Hepatocyte (in vitro differentiated cells): ENCODE data around the gene TUBB1. TPM values are rescaled to one million over a fixed set of nuclear protein-coding genes. Genes with fewer than 3 reads are reported as not detected.
A peak's percentile ranks its signal among the peaks of the same experiment; 100 is the strongest.

Experiments
- DNase-seq: peaks from one replicate; pipeline ENCODE4 v3.0.0-alpha.2; 2016; ENCODE audit warnings: low spot score
- H2AFZ ChIP-seq: fragments of 200-600 bp; sonication (generic); 2 replicates; pipeline ENCODE4 v1.6.0; 2016; ENCODE audit warnings: antibody characterized with exemption, mild to moderate bottlenecking
- H3K27ac ChIP-seq: fragments of 200-600 bp; sonication (generic); 2 replicates; pipeline ENCODE4 v1.5.1; 2016; ENCODE audit warnings: mild to moderate bottlenecking
- H3K27me3 ChIP-seq: fragments of 200-600 bp; sonication (generic); 2 replicates; pipeline ENCODE4 v1.6.1; 2016
- H3K36me3 ChIP-seq: fragments of 200-600 bp; sonication (generic); replicated peaks from 2 replicates; pipeline ENCODE4 v1.5.1; 2016; ENCODE audit warnings: low read depth; ENCODE audit not compliant: insufficient read depth
- H3K4me1 ChIP-seq: fragments of 200-600 bp; sonication (generic); 2 replicates; pipeline ENCODE4 v1.5.1; 2016; ENCODE audit warnings: mild to moderate bottlenecking, moderate library complexity; ENCODE audit not compliant: insufficient read depth
- H3K4me2 ChIP-seq: fragments of 200-600 bp; sonication (generic); 2 replicates; pipeline ENCODE4 v1.6.0; 2016
- H3K4me3 ChIP-seq: fragments of 200-600 bp; sonication (generic); 2 replicates; pipeline ENCODE4 v1.5.1; 2016; ENCODE audit warnings: mild to moderate bottlenecking
- H3K79me2 ChIP-seq: fragments of 200-600 bp; sonication (generic); 2 replicates; pipeline ENCODE4 v1.6.0; 2017; ENCODE audit warnings: mild to moderate bottlenecking
- H3K9me2 ChIP-seq: fragments of 200-600 bp; sonication (generic); replicated peaks from 2 replicates; pipeline ENCODE4 v1.6.0; 2017; ENCODE audit warnings: mild to moderate bottlenecking; ENCODE audit not compliant: insufficient read depth
- H3K9me3 ChIP-seq: fragments of 200-600 bp; sonication (generic); 2 replicates; pipeline ENCODE4 v1.5.1; 2016; ENCODE audit warnings: low read depth, mild to moderate bottlenecking
- H4K20me1 ChIP-seq: fragments of 200-600 bp; sonication (generic); 2 replicates; pipeline ENCODE4 v1.6.0; 2016; ENCODE audit warnings: mild to moderate bottlenecking; ENCODE audit not compliant: insufficient read depth, poor library complexity, severe bottlenecking
- CTCF ChIP-seq: fragments of 200-600 bp; sonication (generic); IDR thresholded peaks from 2 replicates; pipeline ENCODE4 v1.5.1; 2016; ENCODE audit warnings: antibody characterized with exemption, mild to moderate bottlenecking; ENCODE audit not compliant: poor library complexity
- EZH2 ChIP-seq: fragments of 200-600 bp; sonication (generic); IDR thresholded peaks from 2 replicates; pipeline ENCODE4 v1.6.1; 2016; ENCODE audit warnings: antibody characterized with exemption, mild to moderate bottlenecking, borderline replicate concordance
- EZH2phosphoT487 ChIP-seq: fragments of 200-600 bp; sonication (generic); IDR thresholded peaks from one replicate; pipeline ENCODE4 v1.6.1; 2018; ENCODE audit warnings: antibody characterized with exemption, mild to moderate bottlenecking, low read depth, moderate library complexity; ENCODE audit not compliant: unreplicated experiment, severe bottlenecking
- WGBS: methylation state at CpG from one replicate; pipeline ENCODE4 v1.1.6; 2016; ENCODE audit warnings: low lambda C conversion rate; ENCODE audit errors: missing lambda C conversion rate; 5-methylcytosine and 5-hydroxymethylcytosine counted together
- polyA plus RNA-seq: library from polyadenylated mRNA; unstranded; fragments of >200 nt; fragmentation: Nextera tagmentation; extraction: Ambion mirVana; gene quantifications from 2 replicates; pipeline ENCODE4 v1.2.1, GENCODE V29; 2016
- total RNA-seq: library from RNA; depleted of rRNA; stranded (reverse); fragments of >200 nt; gene quantifications from 2 replicates; pipeline ENCODE4 v1.2.3, GENCODE V29; 2014

Gene TUBB1
- total and polyA plus RNA-seq, 2 experiments from 2014 or later: 0.05 to 0.10 TPM

GRCh38 chr20:58996226-58996611 lies 23.0 kb upstream of the TUBB1 start:
- TF ChIP-seq EZH2 (no peak), CTCF (no peak), EZH2phosphoT487 (no peak)
- H3K4me3 ChIP-seq: no peak overlapping the region
- WGBS: 91% methylated on average over 12 of the region's 12 CpGs
- no peak overlapping the region for H2AFZ ChIP-seq
- no peak overlapping the region for H3K4me2 ChIP-seq
- no peaks in the 10 kb centered on the region for H3K79me2 ChIP-seq
- no peaks in the 10 kb centered on the region for H3K9me2 ChIP-seq
- no peaks in the 10 kb centered on the region for H3K27me3 ChIP-seq
- no peaks in the 10 kb centered on the region for H3K9me3 ChIP-seq
- H4K20me1 ChIP-seq: no peaks in the 10 kb centered on the region
- H3K4me1 ChIP-seq: peaks cover 4% of the 10 kb centered on the region
- H3K36me3 ChIP-seq: no peaks in the 10 kb centered on the region
- H3K27ac ChIP-seq: peak overlapping the region; percentile 56
- no peak for DNase-seq

GRCh38 chr20:58997141-58997770 lies 22.0 kb upstream of the TUBB1 start:
- no peaks in the 10 kb centered on the region for H3K36me3 ChIP-seq
- 96% methylated on average over 24 of the region's 24 CpGs for WGBS

GRCh38 chr20:58998656-58999055 lies 20.6 kb upstream of the TUBB1 start:
- Histone ChIP-seq H3K4me3 (no peak overlapping the region), H3K36me3 (no peaks in the 10 kb centered on the region), H3K4me2 (no peak overlapping the region), H2AFZ (no peak overlapping the region), H3K9me3 (no peaks in the 10 kb centered on the region), H3K4me1 (peaks cover 4% of the 10 kb centered on the region), H3K79me2 (no peaks in the 10 kb centered on the region), H3K27me3 (no peaks in the 10 kb centered on the region), H4K20me1 (no peaks in the 10 kb centered on the region), H3K27ac (no peak overlapping the region), H3K9me2 (no peaks in the 10 kb centered on the region)
- DNase-seq: no peak
- TF ChIP-seq EZH2: no peak
- no peak for TF ChIP-seq EZH2phosphoT487
- TF ChIP-seq CTCF: no peak
- 96% methylated on average over 11 of the region's 11 CpGs for WGBS

More at GRCh38 chr20:58997141-58997770, 22.0 kb upstream of the TUBB1 start:
- no peak overlapping the region for H3K27ac ChIP-seq
- H3K4me2 ChIP-seq: no peak overlapping the region
- no peaks in the 10 kb centered on the region for H4K20me1 ChIP-seq
- H3K4me1 ChIP-seq: peaks cover 4% of the 10 kb centered on the region
- no peaks in the 10 kb centered on the region for H3K9me3 ChIP-seq
- H3K4me3 ChIP-seq: no peak overlapping the region
- DNase-seq: no peak
- H3K9me2 ChIP-seq: no peaks in the 10 kb centered on the region
- no peaks in the 10 kb centered on the region for H3K27me3 ChIP-seq
- H2AFZ ChIP-seq: no peak overlapping the region
- no peaks in the 10 kb centered on the region for H3K79me2 ChIP-seq
- TF ChIP-seq CTCF: no peak
- no peak for TF ChIP-seq EZH2phosphoT487
- no peak for TF ChIP-seq EZH2
